Measurements from ENCODE around the gene ZNF567. TPM values are rescaled to one million over a fixed set of nuclear protein-coding genes. Genes with fewer than 3 reads are reported as not detected.
A peak's percentile ranks its signal among the peaks of the same experiment; 100 is the strongest.

The ZNF567 gene
- total RNA-seq (2022) (8.6 and 9.0 TPM in 2 replicates), Bru-seq, nascent RNA (percentile 78 among the genes with signal in this experiment), BruChase-seq, experiment 1, labeled RNA remaining after a 2-hour chase (percentile 69 among the genes with signal in this experiment), BruChase-seq, experiment 2, labeled RNA remaining after a 6-hour chase (percentile 63 among the genes with signal in this experiment)
- long read RNA-seq, partial matches to known transcripts = 1 of 18 reads
- long read RNA-seq, other reads (novel, unspliced or antisense) = 14 of 18 reads

DNA sequence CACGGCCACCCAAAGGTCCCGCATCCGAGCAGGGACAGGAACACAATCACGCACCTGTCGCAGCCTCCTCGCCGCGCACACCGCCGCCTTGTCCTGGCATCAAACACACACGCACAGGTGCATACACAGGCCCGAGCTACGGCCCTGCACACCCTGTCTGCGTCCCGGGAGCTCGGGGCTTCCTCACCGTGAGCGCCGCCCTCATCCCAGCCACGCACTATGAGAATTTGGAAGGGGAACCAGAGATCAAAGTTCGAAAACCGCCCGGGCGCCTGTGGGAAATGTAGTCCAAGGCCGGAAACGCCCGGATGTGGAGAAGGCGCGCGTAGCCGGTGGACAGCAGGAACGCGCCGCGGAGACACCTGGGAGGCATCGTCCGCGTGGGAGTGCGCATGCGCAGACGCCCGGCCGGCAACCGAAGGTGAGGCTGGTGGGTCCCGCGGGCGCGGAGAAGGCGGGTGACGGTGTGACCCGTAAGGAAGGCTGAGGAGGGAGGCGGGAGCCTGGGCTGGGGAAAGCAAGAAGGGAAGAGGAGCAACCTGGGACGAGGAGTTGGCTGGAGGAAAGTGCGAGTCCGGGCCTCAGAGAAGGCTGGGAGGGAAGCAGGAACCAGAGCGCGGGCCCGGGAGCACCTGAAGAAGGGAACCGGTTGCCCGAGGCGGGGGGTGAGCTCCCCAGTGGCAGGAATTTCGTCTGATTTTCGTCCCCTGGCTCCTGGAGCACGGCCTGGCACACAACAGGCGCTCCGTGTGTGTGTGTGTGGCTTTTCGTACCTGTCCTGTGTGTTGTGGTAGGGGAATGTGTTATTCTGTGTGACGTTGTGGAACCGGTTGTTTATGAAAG lies at the start of gene ZNF567:
ZNF567 (plus strand) TSS at position 399 of the 843 bp plus-strand sequence. CDS start 7,256 bp downstream, outside the sequence.
- H3K27me3 ChIP-seq (replicated peaks; ENCODE audit: control insufficient read depth, insufficient read depth, low read length) = no peaks in the 10 kb centered on the region
- Mint-ChIP-seq H3K4me1 (ENCODE audit: low read depth, unreplicated experiment) (peaks cover 8% of the 10 kb centered on the region), H3K36me3 (ENCODE audit: insufficient read depth, unreplicated experiment) (peaks cover 56% of the 10 kb centered on the region), H3K27me3 (ENCODE audit: insufficient read depth, unreplicated experiment) (no peaks in the 10 kb centered on the region), H3K4me3 (ENCODE audit: unreplicated experiment) (peak within 1 kb of the TSS; percentile 94), H3K9me3 (ENCODE audit: unreplicated experiment) (peaks cover 28% of the 10 kb centered on the region), H3K27ac (ENCODE audit: unreplicated experiment) (peak within 1 kb of the TSS; percentile 99)
- BruUV-seq (replicated peaks) = TSS peak; percentile 51
- H3K9me3 ChIP-seq = peaks cover 11% of the 10 kb centered on the region
- CTCF ChIA-PET = interaction anchor here (1.5 kb wide), 1 partner anchor 21 kb away, joined by 4 read pairs; the partner anchor contains the start of gene ZNF461
- peak; percentile 98 to 99 for DNase-seq
- intact Hi-C loops (cut with micrococcal nuclease; ENCODE audit: unreplicated experiment) = loop anchor here (1.0 to 5.0 kb wide), 3 partner anchors 21 to 160 kb away; partner anchors contain the start of genes ZNF260, ZNF461 and ZNF850
- TF ChIP-seq, protein P1, sequence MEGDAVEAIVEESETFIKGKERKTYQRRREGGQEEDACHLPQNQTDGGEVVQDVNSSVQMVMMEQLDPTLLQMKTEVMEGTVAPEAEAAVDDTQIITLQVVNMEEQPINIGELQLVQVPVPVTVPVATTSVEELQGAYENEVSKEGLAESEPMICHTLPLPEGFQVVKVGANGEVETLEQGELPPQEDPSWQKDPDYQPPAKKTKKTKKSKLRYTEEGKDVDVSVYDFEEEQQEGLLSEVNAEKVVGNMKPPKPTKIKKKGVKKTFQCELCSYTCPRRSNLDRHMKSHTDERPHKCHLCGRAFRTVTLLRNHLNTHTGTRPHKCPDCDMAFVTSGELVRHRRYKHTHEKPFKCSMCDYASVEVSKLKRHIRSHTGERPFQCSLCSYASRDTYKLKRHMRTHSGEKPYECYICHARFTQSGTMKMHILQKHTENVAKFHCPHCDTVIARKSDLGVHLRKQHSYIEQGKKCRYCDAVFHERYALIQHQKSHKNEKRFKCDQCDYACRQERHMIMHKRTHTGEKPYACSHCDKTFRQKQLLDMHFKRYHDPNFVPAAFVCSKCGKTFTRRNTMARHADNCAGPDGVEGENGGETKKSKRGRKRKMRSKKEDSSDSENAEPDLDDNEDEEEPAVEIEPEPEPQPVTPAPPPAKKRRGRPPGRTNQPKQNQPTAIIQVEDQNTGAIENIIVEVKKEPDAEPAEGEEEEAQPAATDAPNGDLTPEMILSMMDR (IDR thresholded peaks at IDR 0.05; ENCODE audit: insufficient read depth in 1 of 2, low read depth in 1 of 2, low read length in 1 of 2, severe bottlenecking in 1 of 2, unreplicated experiment in 1 of 2) = peak in 1 of 2 experiments; percentile 23
- peak within 1 kb of the TSS; percentile 93 for H3K4me3 ChIP-seq (ENCODE audit: low read depth, low read length)
- POLR2A ChIA-PET = interaction anchor here (0.6 to 1.8 kb wide), 6 partner anchors 21 to 683 kb away, joined by 3 to 8 read pairs (median 4); partner anchors contain the start of genes ZNF461, ZNF527, ZNF529 and ZNF566
- H3K4me1 ChIP-seq = no peaks in the 10 kb centered on the region
- H3K36me3 ChIP-seq (ENCODE audit: control insufficient read depth, insufficient read depth, low read length) = peaks cover 5% of the 10 kb centered on the region

DNA sequence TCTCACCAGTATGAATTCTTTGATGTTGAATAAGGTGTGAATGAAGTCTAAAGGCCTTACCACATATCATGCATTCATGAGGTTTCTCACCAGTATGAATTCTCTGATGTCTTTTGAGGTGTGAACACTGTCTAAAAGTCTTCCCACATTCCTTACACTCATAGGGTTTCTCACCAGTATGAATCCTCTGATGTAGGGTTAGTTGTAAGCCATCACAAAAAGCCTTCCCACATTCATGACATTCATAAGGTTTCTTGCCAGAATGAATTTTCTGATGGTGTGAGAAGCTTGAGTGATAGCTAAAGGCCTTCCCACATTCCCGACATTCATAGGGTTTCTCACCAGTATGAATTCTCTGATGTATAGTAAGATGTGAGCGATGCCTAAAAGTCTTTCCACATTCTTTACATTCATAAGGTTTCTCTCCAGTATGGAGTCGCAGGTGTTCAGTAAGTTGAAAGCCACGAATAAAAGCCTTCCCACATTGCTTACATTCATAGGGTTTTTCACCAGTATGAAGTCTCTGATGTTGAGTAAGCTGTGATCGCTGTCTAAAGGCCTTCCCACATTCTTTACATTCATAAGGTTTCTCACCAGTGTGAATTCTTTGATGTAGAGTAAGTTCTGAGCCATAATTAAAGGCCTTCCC lies 48.4 kb upstream of the ZNF567 start:
- TF ChIP-seq, protein P1 (IDR thresholded peaks at IDR 0.05; ENCODE audit: insufficient read depth in 1 of 2, low read depth in 1 of 2, low read length in 1 of 2, severe bottlenecking in 1 of 2, unreplicated experiment in 1 of 2) = no peak
- Mint-ChIP-seq H3K36me3 (ENCODE audit: insufficient read depth, unreplicated experiment) (peaks cover 24% of the 10 kb centered on the region), H3K4me3 (ENCODE audit: unreplicated experiment) (no peak overlapping the region), H3K27me3 (ENCODE audit: insufficient read depth, unreplicated experiment) (no peaks in the 10 kb centered on the region), H3K9me3 (ENCODE audit: unreplicated experiment) (peaks cover 46% of the 10 kb centered on the region), H3K27ac (ENCODE audit: unreplicated experiment) (no peak overlapping the region), H3K4me1 (ENCODE audit: low read depth, unreplicated experiment) (no peaks in the 10 kb centered on the region)
- Histone ChIP-seq H3K27me3 (replicated peaks; ENCODE audit: control insufficient read depth, insufficient read depth, low read length) (no peaks in the 10 kb centered on the region), H3K9me3 (peaks cover 58% of the 10 kb centered on the region), H3K4me3 (ENCODE audit: low read depth, low read length) (no peak overlapping the region), H3K4me1 (no peaks in the 10 kb centered on the region), H3K36me3 (ENCODE audit: control insufficient read depth, insufficient read depth, low read length) (no peaks in the 10 kb centered on the region)
- DNase-seq = no peak
- CTCF ChIA-PET = no interaction called here
- BruUV-seq (replicated peaks) = TSS peak; percentile 8
- POLR2A ChIA-PET = no interaction called here
- intact Hi-C loops (cut with micrococcal nuclease; ENCODE audit: unreplicated experiment) = no loop called here

DNA sequence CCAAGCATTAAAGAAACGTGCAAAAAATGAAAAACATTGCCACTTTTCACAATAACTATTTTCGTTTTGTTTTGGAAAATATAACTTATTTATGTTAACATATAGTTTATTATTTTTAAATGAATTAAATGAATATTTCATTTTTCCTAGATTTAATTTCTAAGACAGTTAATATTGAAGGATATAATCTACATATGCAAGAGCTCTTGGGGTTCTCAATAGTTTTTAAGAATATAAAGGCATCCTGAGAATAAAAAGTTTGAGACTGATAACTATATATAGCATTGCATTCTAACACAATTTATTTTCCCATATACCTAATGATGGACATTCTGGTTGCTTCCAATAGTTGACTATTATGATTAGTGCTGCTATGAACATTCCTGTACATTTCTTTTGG lies 40.7 kb upstream of the ZNF567 start:
- Mint-ChIP-seq H3K9me3 (ENCODE audit: unreplicated experiment) (peaks cover 17% of the 10 kb centered on the region), H3K4me3 (ENCODE audit: unreplicated experiment) (no peak overlapping the region), H3K4me1 (ENCODE audit: low read depth, unreplicated experiment) (no peaks in the 10 kb centered on the region), H3K27me3 (ENCODE audit: insufficient read depth, unreplicated experiment) (no peaks in the 10 kb centered on the region), H3K36me3 (ENCODE audit: insufficient read depth, unreplicated experiment) (peaks cover 25% of the 10 kb centered on the region), H3K27ac (ENCODE audit: unreplicated experiment) (no peak overlapping the region)
- no peak for DNase-seq
- intact Hi-C loops (cut with micrococcal nuclease; ENCODE audit: unreplicated experiment) = no loop called here
- Histone ChIP-seq H3K36me3 (ENCODE audit: control insufficient read depth, insufficient read depth, low read length) (no peaks in the 10 kb centered on the region), H3K27me3 (replicated peaks; ENCODE audit: control insufficient read depth, insufficient read depth, low read length) (no peaks in the 10 kb centered on the region), H3K4me1 (no peaks in the 10 kb centered on the region), H3K4me3 (ENCODE audit: low read depth, low read length) (no peak overlapping the region), H3K9me3 (peaks cover 46% of the 10 kb centered on the region)
- CTCF ChIA-PET = no interaction called here
- no TSS peak for BruUV-seq (replicated peaks)
- POLR2A ChIA-PET = no interaction called here
- TF ChIP-seq, protein P1 (IDR thresholded peaks at IDR 0.05; ENCODE audit: insufficient read depth in 1 of 2, low read depth in 1 of 2, low read length in 1 of 2, severe bottlenecking in 1 of 2, unreplicated experiment in 1 of 2) = no peak
